Transverse colon (tissue), 4 donors: Measurements from ENCODE around the gene RARB. TPM values are rescaled to one million over a fixed set of nuclear protein-coding genes. Genes with fewer than 3 reads are reported as not detected.

ENCODE experiments used
- DNase-seq: peaks from one replicate; pipeline ENCODE4 v3.0.0-alpha.2; 2019
- H3K27ac ChIP-seq, 4 donors: fragments of 200-600 bp; sonication (generic); 2 replicates each; pipeline ENCODE4 v1.5.1; 2016 to 2018; ENCODE audit warnings: inconsistent platforms in 4 of 4
- H3K27me3 ChIP-seq: fragments of 200-600 bp; sonication (generic); 2 replicates; pipeline ENCODE4 v1.5.1; 2017; ENCODE audit warnings: inconsistent platforms
- H3K36me3 ChIP-seq, 4 donors: fragments of 200-600 bp; sonication (generic); 2 replicates each; pipeline ENCODE4 v1.5.1; 2017 to 2019; ENCODE audit warnings: inconsistent platforms in 4 of 4
- H3K4me1 ChIP-seq, 4 donors: fragments of 200-600 bp; sonication (generic); 2 replicates each; pipeline ENCODE4 v1.5.1; 2017 to 2020; ENCODE audit warnings: inconsistent platforms in 4 of 4
- H3K4me3 ChIP-seq, 4 donors: fragments of 200-600 bp; sonication (generic); 1 replicate in 1 of 4; 2 replicates in 3 of 4; pipeline versions ENCODE4 v1.5.1 to v1.6.1; 2017 to 2019; ENCODE audit warnings: inconsistent platforms in 4 of 4
- H3K9me3 ChIP-seq, 2 donors: fragments of 200-600 bp; sonication (generic); 2 replicates each; pipeline ENCODE4 v1.5.1; 2017 to 2019; ENCODE audit warnings: inconsistent platforms in 2 of 2
- CTCF ChIP-seq, 5 experiments: fragments of 200-600 bp in 3 of 5; fragments of 450-650 bp in 2 of 5; sonication (generic) in 3 of 5; IDR thresholded peaks; 1 replicate in 2 of 5; 2 replicates in 3 of 5; pipeline ENCODE4 v1.5.1; 2016 to 2017; ENCODE audit warnings: antibody characterized with exemption in 5 of 5, inconsistent platforms in 3 of 5, mild to moderate bottlenecking in 2 of 5, moderate library complexity in 1 of 5
- EP300 ChIP-seq: sonication (generic); formaldehyde crosslinking; IDR thresholded peaks from one replicate; pipeline ENCODE4 v1.6.1; 2017; ENCODE audit warnings: antibody characterized with exemption, low read depth
- POLR2A ChIP-seq: fragments of 450-650 bp; IDR thresholded peaks from one replicate; pipeline ENCODE4 v1.6.1; 2016; ENCODE audit warnings: antibody characterized with exemption, mild to moderate bottlenecking, moderate library complexity
- POLR2AphosphoS5 ChIP-seq, 3 donors: sonication (generic); formaldehyde crosslinking; IDR thresholded peaks; one replicate each; pipeline ENCODE4 v1.6.1; 2016; ENCODE audit warnings: antibody characterized with exemption in 3 of 3
- WGBS, 2 donors: methylation state at CpG; one replicate each; pipeline ENCODE4 v1.1.5; 2018; ENCODE audit warnings: low coverage in 1 of 2; 5-methylcytosine and 5-hydroxymethylcytosine counted together
- in situ Hi-C, 4 donors: fragments of 200-750 bp; cut with MboI; loops; one replicate each; pipeline versions ENCODE4 v1.15.0 to v1.15.1; 2017; ENCODE audit warnings: low sequenced_read_pairs in 3 of 4, low pct_ligation_motif_present in 1 of 4, low pct_unique_long_range_greater_than_20kb in 1 of 4
- intact Hi-C: fragments of 100-400 bp; cut with DNase I; formaldehyde crosslinking; loops from one replicate; pipeline ENCODE4 v1.15.1; 2023; ENCODE audit warnings: low total_unique reads
- total RNA-seq, 4 donors: library from RNA; depleted of rRNA; stranded (reverse); fragments of >200 nt; gene quantifications; one replicate each; pipeline ENCODE4 v1.1.0, GENCODE V29; 2016

The RARB gene
- total RNA-seq, 4 donors from 2014 or later = 2.4 to 4.5 (median 2.9) TPM; not detected in 1

- Histone ChIP-seq H3K4me1 (no peaks in the 10 kb centered on the region), H3K4me3 (no peak overlapping the region), H3K9me3 (no peaks in the 10 kb centered on the region), H3K36me3 (no peaks in the 10 kb centered on the region), H3K27me3 (no peaks in the 10 kb centered on the region), H3K27ac (no peak overlapping the region)
- intact Hi-C loops (no loop called here), in situ Hi-C loops (no loop called here)
- TF ChIP-seq POLR2A (no peak), POLR2AphosphoS5 (IDR thresholded peaks at IDR 0.05) (no peak), EP300 (no peak), CTCF (IDR thresholded peaks at IDR 0.05) (no peak)
- no peak for DNase-seq
- WGBS, 2 donors = 83 to 91% methylated on average over 2 of the region's 2 CpGs
Observed at GRCh38 chr3:25510797-25511196, 82.7 kb downstream of the RARB start.

DNA sequence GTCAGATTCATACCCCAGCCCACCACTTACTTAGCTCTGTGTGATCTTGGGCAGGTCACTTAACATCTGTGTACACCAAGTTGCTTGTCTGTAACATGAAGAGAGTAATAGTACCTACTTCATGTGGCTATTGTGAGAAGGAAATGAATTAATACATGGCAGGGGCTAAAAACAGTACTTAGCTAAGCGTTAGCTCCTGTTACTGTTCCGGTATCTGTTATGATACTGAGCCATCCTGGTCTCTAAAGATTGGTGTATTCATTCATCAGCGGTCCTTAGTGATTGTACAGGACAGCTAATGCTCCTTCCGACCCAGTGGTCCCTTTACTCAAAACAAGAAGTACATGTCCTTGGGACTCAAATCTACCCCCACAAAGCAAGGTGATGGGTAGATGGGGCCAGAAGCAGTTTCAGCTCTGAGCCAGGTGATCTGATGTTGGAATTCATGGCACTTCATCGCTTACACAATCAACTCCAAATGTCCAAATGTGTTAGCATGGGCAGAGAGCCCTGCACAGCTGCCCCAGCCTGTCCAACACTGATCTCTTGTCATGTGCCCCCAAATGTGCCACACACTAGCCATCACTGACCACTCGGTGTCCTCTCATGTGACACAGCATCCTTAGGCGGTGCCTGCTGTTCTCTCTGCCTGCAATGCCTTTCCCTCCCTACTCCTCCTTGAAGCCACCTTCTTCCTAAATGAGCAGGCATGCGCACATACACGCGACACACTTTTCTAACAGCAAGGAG, 84.1 kb downstream of the RARB start:
- no peak overlapping the region for H3K27ac ChIP-seq
- in situ Hi-C loops (no loop called here), intact Hi-C loops (no loop called here)
- no peak overlapping the region for H3K4me3 ChIP-seq
- H3K4me1 ChIP-seq = no peaks in the 10 kb centered on the region
- no peaks in the 10 kb centered on the region for H3K27me3 ChIP-seq
- no peak for DNase-seq
- 93 to 100% methylated on average over 7 to 10 of the region's 10 CpGs for WGBS, 2 donors
- TF ChIP-seq POLR2AphosphoS5 (IDR thresholded peaks at IDR 0.05) = no peak
- TF ChIP-seq EP300 = no peak
- no peak for TF ChIP-seq CTCF (IDR thresholded peaks at IDR 0.05)
- TF ChIP-seq POLR2A = no peak
- H3K9me3 ChIP-seq = no peaks in the 10 kb centered on the region
- H3K36me3 ChIP-seq = no peaks in the 10 kb centered on the region

- in situ Hi-C loops (no loop called here), intact Hi-C loops (no loop called here)
- no peak for DNase-seq
- TF ChIP-seq EP300 (no peak), POLR2A (no peak)
- no peaks in the 10 kb centered on the region for H3K9me3 ChIP-seq
- H3K4me3 ChIP-seq = no peak overlapping the region
- H3K36me3 ChIP-seq = no peaks in the 10 kb centered on the region
- H3K27me3 ChIP-seq = no peaks in the 10 kb centered on the region
- WGBS, 2 donors = 53 to 59% methylated on average over 2 to 3 of the region's 3 CpGs
- H3K27ac ChIP-seq = no peak overlapping the region
- no peaks in the 10 kb centered on the region for H3K4me1 ChIP-seq
Observed at GRCh38 chr3:25513642-25514266, 85.7 kb downstream of the RARB start.

DNA sequence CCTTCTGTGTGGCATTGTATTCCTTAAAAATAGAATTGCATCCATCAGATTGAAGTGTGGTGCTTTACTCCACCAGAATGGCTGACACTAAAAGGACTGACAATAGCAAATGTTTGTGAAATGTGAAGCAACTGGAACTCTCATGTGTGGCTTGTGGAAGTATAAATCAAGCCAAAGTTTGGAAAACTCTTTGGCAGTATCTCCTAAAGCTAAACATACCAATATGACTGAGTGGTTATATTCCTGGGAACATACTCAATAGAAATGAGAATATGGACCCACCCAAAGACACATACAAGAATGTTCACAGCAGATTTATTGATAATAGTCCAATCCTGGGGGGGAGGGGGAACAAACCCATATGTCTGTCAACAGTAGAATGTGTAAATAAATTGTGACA, 87.1 kb downstream of the RARB start:
- H3K9me3 ChIP-seq = no peaks in the 10 kb centered on the region
- H3K4me3 ChIP-seq = no peak overlapping the region
- DNase-seq = no peak
- H3K36me3 ChIP-seq = no peaks in the 10 kb centered on the region
- in situ Hi-C loops = no loop called here
- H3K27me3 ChIP-seq = no peaks in the 10 kb centered on the region
- TF ChIP-seq POLR2AphosphoS5 (IDR thresholded peaks at IDR 0.05) (no peak), CTCF (IDR thresholded peaks at IDR 0.05) (no peak), POLR2A (no peak), EP300 (no peak)
- intact Hi-C loops = no loop called here
- H3K4me1 ChIP-seq = no peaks in the 10 kb centered on the region
- no peak overlapping the region for H3K27ac ChIP-seq
